HCT116 (cell line): ENCODE results near the gene TRIM59. TPM values are rescaled to one million over a fixed set of nuclear protein-coding genes. Genes with fewer than 3 reads are reported as not detected.

Experiments
- ATAC-seq: fragments of 200-7000 bp; cut with Tn5 transposase; 2 replicates; pipeline ENCODE4 v1.9.1; 2020; ENCODE audit warnings: mild to moderate bottlenecking, moderate library complexity
- BruUV-seq: library from RNA; stranded (reverse); fragments of 400-500 nt; replicated peaks from 2 replicates; lab custom pipeline; 2021; lab: Mats Ljungman, UMichigan
- CTCF ChIA-PET: fragments of 300-600 bp; sonication (Branson Sonifier 250); formaldehyde crosslinking; loops from one replicate; lab custom pipeline; 2021; ENCODE audit warnings: antibody characterized with exemption; lab: Charles Lee
- POLR2A ChIA-PET: fragments of 300-600, 350-600 bp; sonication (Branson Sonifier 250); formaldehyde crosslinking; loops from one replicate; lab custom pipeline; 2021; ENCODE audit warnings: antibody characterized with exemption; lab: Charles Lee
- RAD21 ChIA-PET, 2 experiments: fragments of 300-600 bp; sonication (Branson Sonifier 250); formaldehyde crosslinking; loops; one replicate each; lab custom pipeline; 2023; ENCODE audit warnings: low total read pairs in 2 of 2; ENCODE audit not compliant: uncharacterized antibody in 2 of 2, unreplicated experiment in 2 of 2, low non-redundant PET in 1 of 2; lab: Charles Lee
- DNase-seq: peaks from one replicate; pipeline ENCODE4 v3.0.0-alpha.2; 2010; ENCODE audit warnings: low read depth, low spot score
- H2AFZ ChIP-seq: fragments of 200-600 bp; shearing (Covaris generic), sonication (generic); 2 replicates; pipeline ENCODE4 v1.6.1; 2017; ENCODE audit warnings: low read depth, mixed run types, mixed read lengths, antibody characterized with exemption, low read length; ENCODE audit not compliant: poor library complexity, severe bottlenecking
- H3K27ac ChIP-seq: 2 replicates; pipeline ENCODE4 v1.5.1; 2012; ENCODE audit warnings: low read depth, low read length
- H3K27me3 ChIP-seq: fragments of 200-600 bp; sonication (generic); 2 replicates; pipeline ENCODE4 v1.6.1; 2016; ENCODE audit warnings: mixed run types, low read length, mixed read lengths; ENCODE audit not compliant: insufficient read depth
- H3K36me3 ChIP-seq, 2 experiments: fragments of 200-500 bp in 1 of 2; fragments of 200-600 bp in 1 of 2; sonication (Bioruptor generic) in 1 of 2; sonication (generic) in 1 of 2; 2 replicates each; pipeline versions ENCODE4 v1.5.1 to v1.6.1; 2014 to 2016; ENCODE audit warnings: low read length in 2 of 2, inconsistent platforms in 1 of 2, mixed read lengths in 1 of 2, mixed run types in 1 of 2; ENCODE audit not compliant: insufficient read depth in 2 of 2, control insufficient read depth in 1 of 2
- H3K4me1 ChIP-seq, 2 experiments: fragments of 200-600 bp in 1 of 2; sonication (generic) in 1 of 2; 2 replicates each; pipeline versions ENCODE4 v1.5.1 to v1.6.1; 2012 to 2017; ENCODE audit warnings: low read length in 2 of 2, inconsistent platforms in 1 of 2, mild to moderate bottlenecking in 1 of 2, mixed read lengths in 1 of 2, mixed run types in 1 of 2, moderate library complexity in 1 of 2; ENCODE audit not compliant: insufficient read depth in 2 of 2, control insufficient read depth in 1 of 2
- H3K4me2 ChIP-seq: fragments of 200-600 bp; sonication (generic); 2 replicates; pipeline ENCODE4 v1.6.1; 2017; ENCODE audit warnings: mixed run types, low read length, mixed read lengths
- H3K4me3 ChIP-seq, 2 experiments: fragments of 200-600 bp in 1 of 2; sonication (generic) in 1 of 2; replicated peaks in 1 of 2; 2 replicates each; pipeline ENCODE4 v1.5.1; 2011 to 2016; ENCODE audit warnings: low read length in 2 of 2, control low read depth in 1 of 2, low read depth in 1 of 2, mild to moderate bottlenecking in 1 of 2, mixed read lengths in 1 of 2, mixed run types in 1 of 2
- H3K79me2 ChIP-seq: fragments of 200-600 bp; sonication (generic); 2 replicates; pipeline ENCODE4 v1.6.1; 2017; ENCODE audit warnings: mild to moderate bottlenecking, mixed run types, low read length, moderate library complexity, mixed read lengths; ENCODE audit not compliant: insufficient read depth
- H3K9ac ChIP-seq: fragments of 200-600 bp; sonication (generic); 2 replicates; pipeline ENCODE4 v1.6.1; 2016; ENCODE audit warnings: low read length, mixed read lengths
- H3K9me2 ChIP-seq: fragments of 200-600 bp; sonication (generic), shearing (Covaris generic); 2 replicates; pipeline ENCODE4 v1.6.1; 2017; ENCODE audit warnings: mixed run types, mild to moderate bottlenecking, moderate library complexity; ENCODE audit not compliant: insufficient read depth
- H3K9me3 ChIP-seq, 2 experiments: fragments of 200-500 bp in 1 of 2; fragments of 200-600 bp in 1 of 2; sonication (Bioruptor generic) in 1 of 2; sonication (generic) in 1 of 2; 2 replicates each; pipeline ENCODE4 v1.6.1; 2014 to 2017; ENCODE audit warnings: low read length in 2 of 2, mixed read lengths in 2 of 2, inconsistent platforms in 1 of 2, low read depth in 1 of 2, mild to moderate bottlenecking in 1 of 2, mixed run types in 1 of 2, moderate library complexity in 1 of 2; ENCODE audit not compliant: control insufficient read depth in 1 of 2, insufficient read depth in 1 of 2
- H4K20me1 ChIP-seq: fragments of 200-600 bp; sonication (generic), shearing (Covaris generic); 2 replicates; pipeline ENCODE4 v1.6.1; 2017; ENCODE audit warnings: mixed run types, mild to moderate bottlenecking, moderate library complexity; ENCODE audit not compliant: insufficient read depth
- EGR1 ChIP-seq: IDR thresholded peaks from 2 replicates; pipeline ENCODE4 v1.6.1; 2012; ENCODE audit warnings: low read depth
- ELF1 ChIP-seq: IDR thresholded peaks from 2 replicates; pipeline ENCODE4 v1.6.1; 2012; ENCODE audit warnings: low read depth, borderline replicate concordance
- EZH2 ChIP-seq: fragments of 200-600 bp; sonication (generic); IDR thresholded peaks from 2 replicates; pipeline ENCODE4 v1.6.1; 2017; ENCODE audit warnings: antibody characterized with exemption, mixed run types
- EZH2phosphoT487 ChIP-seq: fragments of 200-600 bp; IDR thresholded peaks from 2 replicates; pipeline ENCODE4 v1.6.1; 2018; ENCODE audit warnings: antibody characterized with exemption, borderline replicate concordance
- FOSL1 ChIP-seq: IDR thresholded peaks from 2 replicates; pipeline ENCODE4 v1.6.1; 2012; ENCODE audit warnings: low read depth
- JUND ChIP-seq: IDR thresholded peaks from 2 replicates; pipeline ENCODE4 v1.6.1; 2012
- RAD21 ChIP-seq: IDR thresholded peaks from 2 replicates; pipeline ENCODE4 v1.6.1; 2012; ENCODE audit warnings: low read depth, mild to moderate bottlenecking
- SIN3A ChIP-seq: IDR thresholded peaks from 2 replicates; pipeline ENCODE4 v1.6.1; 2012; ENCODE audit warnings: low read depth
- TCF7L2 ChIP-seq: IDR thresholded peaks from 2 replicates; pipeline ENCODE4 v1.7.0; 2011; ENCODE audit warnings: borderline replicate concordance, inconsistent platforms; ENCODE audit not compliant: insufficient read depth, insufficient read length; ENCODE audit errors: extremely low read depth
- YY1 ChIP-seq: IDR thresholded peaks from 2 replicates; pipeline ENCODE4 v1.6.1; 2011; ENCODE audit warnings: low read length, low read depth, moderate library complexity, mild to moderate bottlenecking; ENCODE audit not compliant: insufficient replicate concordance; ENCODE audit errors: extremely low read depth
- ZFX ChIP-seq: fragments of 450-650 bp; IDR thresholded peaks from 2 replicates; pipeline ENCODE4 v1.6.1; 2017
- ZNF274 ChIP-seq: fragments of 200-500 bp; sonication (Bioruptor generic); IDR thresholded peaks from 2 replicates; pipeline ENCODE4 v1.6.1; 2014; ENCODE audit warnings: mild to moderate bottlenecking, low read depth, low read length, inconsistent platforms
- intact Hi-C: fragments of 100-400 bp; cut with micrococcal nuclease; formaldehyde crosslinking; loops from 2 replicates; pipeline ENCODE4 v1.10.0; 2022
- total RNA-seq: library from RNA; stranded (reverse); gene quantifications from one replicate; pipeline ENCODE4 v1.2.1, GENCODE V29; 2021; ENCODE audit not compliant: unreplicated experiment
- TF ChIP-seq, protein P1 (sequence below): IDR thresholded peaks from 2 replicates; pipeline ENCODE4 v1.6.1; 2012
- TF ChIP-seq, protein P2 (sequence below): IDR thresholded peaks from 2 replicates; pipeline ENCODE4 v1.6.1; 2012; ENCODE audit warnings: low read depth
- TF ChIP-seq, protein P3 (sequence below), 3 experiments: fragments of 200-600 bp in 1 of 3; sonication (generic) in 1 of 3; IDR thresholded peaks in 2 of 3; conservative IDR thresholded peaks in 1 of 3; 2 replicates each; pipeline ENCODE4 v1.5.1; 2012 to 2017; ENCODE audit warnings: low read depth in 2 of 3, low read length in 2 of 3, antibody characterized with exemption in 1 of 3, borderline replicate concordance in 1 of 3, control low read depth in 1 of 3, mild to moderate bottlenecking in 1 of 3, mixed read lengths in 1 of 3, mixed run types in 1 of 3, moderate library complexity in 1 of 3; ENCODE audit not compliant: insufficient read depth in 1 of 3
- TF ChIP-seq, protein P4 (sequence below): IDR thresholded peaks from 2 replicates; pipeline ENCODE4 v1.6.1; 2012

The TRIM59 gene
- total RNA-seq, 1 experiment from 2014 or later = 41.6 TPM

DNA sequence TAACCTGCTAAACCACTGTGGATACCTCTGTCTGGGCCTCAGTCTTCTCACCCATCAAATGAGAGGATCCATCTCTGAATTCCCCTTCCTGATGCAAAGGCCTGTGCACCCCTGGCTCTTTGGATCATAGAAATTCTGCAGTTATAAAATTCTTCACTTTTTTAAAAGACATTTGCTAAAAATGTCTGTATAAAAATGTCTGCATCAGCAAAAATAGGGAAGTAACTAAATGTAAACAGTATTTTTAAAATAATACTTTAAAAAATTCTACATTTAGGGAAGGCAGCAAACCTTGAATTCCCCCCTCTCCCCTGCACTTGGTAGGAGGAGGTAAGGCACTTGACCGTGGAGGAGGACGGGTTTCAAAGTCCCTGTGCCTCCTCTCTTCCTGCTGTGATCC is 25.6 kb upstream of the TRIM59 start:
- Histone ChIP-seq H3K9me3 (peaks cover 0 to 3% of the 10 kb centered on the region in 2 experiments; a peak in 1 of 4 replicates), H3K4me2 (no peak overlapping the region), H3K27me3 (no peaks in the 10 kb centered on the region), H3K36me3 (no peaks in the 10 kb centered on the region), H3K79me2 (no peaks in the 10 kb centered on the region), H4K20me1 (no peaks in the 10 kb centered on the region), H3K27ac (no peak overlapping the region), H3K4me3 (no peak overlapping the region), H3K4me1 (0 out of 4 replicates have a peak, but pooled peaks cover 0 to 7% of the 10 kb centered on the region in 2 experiments), H3K9ac (no peak overlapping the region), H2AFZ (no peak overlapping the region), H3K9me2 (no peaks in the 10 kb centered on the region)
- ATAC-seq (no peak), DNase-seq (no peak)
- intact Hi-C loops = no loop called here
- ChIA-PET CTCF (no interaction called here), POLR2A (no interaction called here), RAD21 (no interaction called here)
- no TSS peak for BruUV-seq
- no peak for TF ChIP-seq FOSL1
- TF ChIP-seq YY1 = no peak

DNA sequence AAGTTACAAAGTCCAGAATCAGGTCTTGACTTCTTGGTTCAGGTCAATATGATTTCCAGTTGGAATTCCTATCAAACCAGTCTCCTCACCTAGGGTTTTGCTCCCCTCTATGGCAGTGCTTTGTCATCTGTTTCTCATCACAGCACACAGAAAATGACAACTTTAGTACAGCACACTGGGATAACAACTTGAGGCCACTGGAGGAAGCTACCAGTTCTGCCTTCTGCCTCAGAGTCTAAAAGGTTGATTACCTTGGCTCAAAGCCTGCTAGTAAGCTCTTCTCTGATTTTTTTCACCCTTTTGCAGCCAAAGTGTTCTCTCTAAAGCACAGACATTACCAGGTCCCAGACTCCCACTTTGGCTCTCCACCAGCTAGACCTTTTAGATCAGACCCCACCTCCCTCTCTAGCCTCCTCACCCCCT is 24.8 kb upstream of the TRIM59 start:
- Histone ChIP-seq H4K20me1 (no peaks in the 10 kb centered on the region), H2AFZ (no peak overlapping the region), H3K4me2 (no peak overlapping the region), H3K27ac (no peak overlapping the region), H3K4me1 (0 out of 4 replicates have a peak, but pooled peaks cover 0 to 7% of the 10 kb centered on the region in 2 experiments), H3K9ac (no peak overlapping the region), H3K4me3 (no peak overlapping the region), H3K36me3 (no peaks in the 10 kb centered on the region), H3K9me3 (peaks cover 0 to 5% of the 10 kb centered on the region in 2 experiments; a peak in 1 of 4 replicates), H3K27me3 (no peaks in the 10 kb centered on the region), H3K9me2 (no peaks in the 10 kb centered on the region), H3K79me2 (no peaks in the 10 kb centered on the region)
- ChIA-PET RAD21 (no interaction called here), POLR2A (no interaction called here), CTCF (no interaction called here)
- intact Hi-C loops = no loop called here
- ATAC-seq (no peak), DNase-seq (no peak)
- TF ChIP-seq, protein P1, sequence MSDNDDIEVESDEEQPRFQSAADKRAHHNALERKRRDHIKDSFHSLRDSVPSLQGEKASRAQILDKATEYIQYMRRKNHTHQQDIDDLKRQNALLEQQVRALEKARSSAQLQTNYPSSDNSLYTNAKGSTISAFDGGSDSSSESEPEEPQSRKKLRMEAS = no peak
- TF ChIP-seq EGR1 (no peak), EZH2phosphoT487 (no peak), EZH2 (no peak), TCF7L2 (no peak), SIN3A (no peak), ZNF274 (no peak), JUND (no peak), RAD21 (no peak), ZFX (no peak), FOSL1 (no peak), ELF1 (no peak)
- TF ChIP-seq, protein P2, sequence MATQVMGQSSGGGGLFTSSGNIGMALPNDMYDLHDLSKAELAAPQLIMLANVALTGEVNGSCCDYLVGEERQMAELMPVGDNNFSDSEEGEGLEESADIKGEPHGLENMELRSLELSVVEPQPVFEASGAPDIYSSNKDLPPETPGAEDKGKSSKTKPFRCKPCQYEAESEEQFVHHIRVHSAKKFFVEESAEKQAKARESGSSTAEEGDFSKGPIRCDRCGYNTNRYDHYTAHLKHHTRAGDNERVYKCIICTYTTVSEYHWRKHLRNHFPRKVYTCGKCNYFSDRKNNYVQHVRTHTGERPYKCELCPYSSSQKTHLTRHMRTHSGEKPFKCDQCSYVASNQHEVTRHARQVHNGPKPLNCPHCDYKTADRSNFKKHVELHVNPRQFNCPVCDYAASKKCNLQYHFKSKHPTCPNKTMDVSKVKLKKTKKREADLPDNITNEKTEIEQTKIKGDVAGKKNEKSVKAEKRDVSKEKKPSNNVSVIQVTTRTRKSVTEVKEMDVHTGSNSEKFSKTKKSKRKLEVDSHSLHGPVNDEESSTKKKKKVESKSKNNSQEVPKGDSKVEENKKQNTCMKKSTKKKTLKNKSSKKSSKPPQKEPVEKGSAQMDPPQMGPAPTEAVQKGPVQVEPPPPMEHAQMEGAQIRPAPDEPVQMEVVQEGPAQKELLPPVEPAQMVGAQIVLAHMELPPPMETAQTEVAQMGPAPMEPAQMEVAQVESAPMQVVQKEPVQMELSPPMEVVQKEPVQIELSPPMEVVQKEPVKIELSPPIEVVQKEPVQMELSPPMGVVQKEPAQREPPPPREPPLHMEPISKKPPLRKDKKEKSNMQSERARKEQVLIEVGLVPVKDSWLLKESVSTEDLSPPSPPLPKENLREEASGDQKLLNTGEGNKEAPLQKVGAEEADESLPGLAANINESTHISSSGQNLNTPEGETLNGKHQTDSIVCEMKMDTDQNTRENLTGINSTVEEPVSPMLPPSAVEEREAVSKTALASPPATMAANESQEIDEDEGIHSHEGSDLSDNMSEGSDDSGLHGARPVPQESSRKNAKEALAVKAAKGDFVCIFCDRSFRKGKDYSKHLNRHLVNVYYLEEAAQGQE = no peak
- TF ChIP-seq, protein P3, sequence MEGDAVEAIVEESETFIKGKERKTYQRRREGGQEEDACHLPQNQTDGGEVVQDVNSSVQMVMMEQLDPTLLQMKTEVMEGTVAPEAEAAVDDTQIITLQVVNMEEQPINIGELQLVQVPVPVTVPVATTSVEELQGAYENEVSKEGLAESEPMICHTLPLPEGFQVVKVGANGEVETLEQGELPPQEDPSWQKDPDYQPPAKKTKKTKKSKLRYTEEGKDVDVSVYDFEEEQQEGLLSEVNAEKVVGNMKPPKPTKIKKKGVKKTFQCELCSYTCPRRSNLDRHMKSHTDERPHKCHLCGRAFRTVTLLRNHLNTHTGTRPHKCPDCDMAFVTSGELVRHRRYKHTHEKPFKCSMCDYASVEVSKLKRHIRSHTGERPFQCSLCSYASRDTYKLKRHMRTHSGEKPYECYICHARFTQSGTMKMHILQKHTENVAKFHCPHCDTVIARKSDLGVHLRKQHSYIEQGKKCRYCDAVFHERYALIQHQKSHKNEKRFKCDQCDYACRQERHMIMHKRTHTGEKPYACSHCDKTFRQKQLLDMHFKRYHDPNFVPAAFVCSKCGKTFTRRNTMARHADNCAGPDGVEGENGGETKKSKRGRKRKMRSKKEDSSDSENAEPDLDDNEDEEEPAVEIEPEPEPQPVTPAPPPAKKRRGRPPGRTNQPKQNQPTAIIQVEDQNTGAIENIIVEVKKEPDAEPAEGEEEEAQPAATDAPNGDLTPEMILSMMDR (IDR thresholded peaks at IDR 0.05 in 2 of 3, conservative IDR thresholded peaks at IDR 0.05 in 1 of 3; ENCODE audit: borderline replicate concordance in 1 of 3, insufficient read depth in 1 of 3, low read depth in 2 of 3, low read length in 2 of 3) = no peak
- TF ChIP-seq, protein P4, sequence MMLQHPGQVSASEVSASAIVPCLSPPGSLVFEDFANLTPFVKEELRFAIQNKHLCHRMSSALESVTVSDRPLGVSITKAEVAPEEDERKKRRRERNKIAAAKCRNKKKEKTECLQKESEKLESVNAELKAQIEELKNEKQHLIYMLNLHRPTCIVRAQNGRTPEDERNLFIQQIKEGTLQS = no peak
- BruUV-seq = no TSS peak
